Measurements from ENCODE around the gene TBCK.

The TBCK gene

DNA sequence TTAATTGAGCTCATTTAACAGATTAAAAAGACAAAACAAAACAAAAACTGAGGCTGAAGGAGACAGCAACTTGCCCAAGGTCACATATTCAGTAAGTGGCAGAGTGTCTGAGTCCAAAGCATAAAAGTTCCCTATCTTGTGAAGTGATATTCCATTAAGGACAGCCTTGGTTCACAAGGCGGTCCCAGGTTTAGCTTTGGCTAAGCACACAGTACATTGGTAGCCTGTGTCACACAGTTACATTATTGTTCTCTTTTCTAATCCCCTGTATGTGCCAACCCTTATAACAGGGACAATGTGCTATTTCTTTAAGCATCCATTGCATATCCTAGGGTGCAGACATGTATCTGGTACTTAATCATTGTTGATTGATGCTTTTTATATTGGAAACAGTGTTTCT lies 280.8 kb downstream of the TBCK start:
- DNase-seq: no peak

DNA sequence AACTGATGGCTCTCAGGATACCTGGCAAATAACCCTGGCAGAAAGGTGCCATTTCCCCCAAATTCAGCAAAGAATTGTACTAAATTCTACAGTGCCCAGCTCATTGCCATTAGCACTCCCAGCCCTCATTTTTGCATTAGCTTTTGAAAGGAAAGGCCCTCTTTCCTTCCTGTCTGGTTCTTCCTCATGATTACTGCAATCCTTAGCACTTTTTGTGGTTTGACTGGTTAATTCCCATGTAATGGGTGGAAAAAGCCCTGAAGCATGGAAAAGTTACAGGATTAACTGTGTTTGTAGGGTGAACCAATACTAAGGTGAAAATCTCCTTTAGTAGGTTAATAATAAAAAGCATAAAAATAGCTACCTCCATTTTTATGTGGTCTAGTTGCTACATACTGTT lies 281.3 kb downstream of the TBCK start:
- DNase-seq: no peak

DNA sequence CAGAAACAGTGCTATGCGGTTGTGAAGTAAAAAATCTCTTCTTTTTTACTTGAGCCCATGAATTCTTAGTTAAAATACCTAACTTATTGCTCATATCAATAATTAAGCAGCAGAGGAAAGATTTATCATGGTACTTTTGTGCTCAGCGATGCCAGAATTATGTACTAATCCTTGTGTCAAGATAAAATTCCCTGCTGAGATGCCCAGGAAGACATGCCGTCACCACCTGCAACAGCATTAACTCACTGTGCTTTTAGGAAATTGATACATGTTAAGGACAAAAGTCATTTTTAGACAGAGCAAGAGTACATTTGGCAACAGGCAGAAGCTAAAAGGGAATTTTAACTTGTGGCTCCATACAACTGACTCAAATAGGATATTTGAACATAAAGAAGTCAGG lies 281.8 kb downstream of the TBCK start:
- DNase-seq: no peak

DNA sequence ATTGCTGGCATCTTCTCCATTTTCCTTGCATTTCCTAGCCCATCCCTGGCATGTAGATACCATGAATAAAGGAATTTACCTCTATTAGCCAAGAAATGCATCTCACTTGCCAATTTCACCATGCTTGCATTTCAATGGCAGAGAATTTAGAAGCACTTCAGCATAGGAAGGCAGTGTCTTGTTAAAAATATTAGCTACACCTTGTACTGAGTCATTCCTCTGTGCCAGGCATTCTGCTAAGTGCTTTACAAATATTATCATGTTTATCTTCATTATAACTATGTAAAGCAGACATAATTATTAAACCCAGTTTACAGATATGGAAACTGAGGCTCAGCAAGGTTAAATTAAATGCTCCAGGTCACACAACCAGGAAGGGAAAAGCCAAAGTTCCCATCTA lies 282.5 kb downstream of the TBCK start:
- no peak for DNase-seq

DNA sequence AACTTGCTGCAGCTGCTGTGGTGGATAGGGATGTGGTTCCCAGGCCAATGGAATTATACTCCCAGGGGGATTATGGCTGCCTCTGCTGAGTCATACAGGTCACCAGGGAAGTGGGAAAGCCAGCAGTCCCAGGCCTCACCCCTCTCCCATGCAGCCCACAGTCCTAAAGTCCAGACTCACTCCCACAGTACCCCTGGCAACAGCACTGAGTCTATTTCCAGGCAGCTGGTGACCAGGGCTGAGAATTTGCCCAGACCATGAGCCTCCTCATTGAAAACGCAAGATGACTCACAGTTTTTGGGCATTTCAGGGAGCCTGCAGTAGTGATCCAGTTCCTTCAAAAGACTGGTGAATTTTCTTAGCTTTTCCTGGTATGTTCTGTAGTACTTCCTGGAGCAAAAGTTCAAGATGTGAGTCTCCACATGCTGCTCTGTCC lies 283.1 kb downstream of the TBCK start:
- DNase-seq: no peak

DNA sequence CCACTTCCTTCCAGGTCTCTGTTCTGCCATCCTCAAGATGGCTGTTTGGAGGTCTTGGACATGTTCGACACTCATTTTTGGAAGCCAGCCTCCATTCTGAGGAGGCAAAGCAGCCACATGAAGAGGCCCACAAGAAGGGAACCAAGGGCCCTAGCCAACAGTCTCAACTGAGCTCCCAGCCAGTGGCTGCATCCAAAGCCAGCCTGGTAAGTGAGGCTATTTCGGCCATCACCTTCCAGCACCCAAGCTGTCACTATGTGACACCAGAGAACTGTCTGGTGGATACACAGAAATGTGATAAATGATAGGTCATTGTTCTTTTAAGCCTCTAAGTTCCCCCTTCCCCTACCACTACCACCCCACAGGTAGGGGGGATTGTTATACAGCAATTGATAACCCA lies 293.6 kb downstream of the TBCK start:
- no peak for DNase-seq

DNA sequence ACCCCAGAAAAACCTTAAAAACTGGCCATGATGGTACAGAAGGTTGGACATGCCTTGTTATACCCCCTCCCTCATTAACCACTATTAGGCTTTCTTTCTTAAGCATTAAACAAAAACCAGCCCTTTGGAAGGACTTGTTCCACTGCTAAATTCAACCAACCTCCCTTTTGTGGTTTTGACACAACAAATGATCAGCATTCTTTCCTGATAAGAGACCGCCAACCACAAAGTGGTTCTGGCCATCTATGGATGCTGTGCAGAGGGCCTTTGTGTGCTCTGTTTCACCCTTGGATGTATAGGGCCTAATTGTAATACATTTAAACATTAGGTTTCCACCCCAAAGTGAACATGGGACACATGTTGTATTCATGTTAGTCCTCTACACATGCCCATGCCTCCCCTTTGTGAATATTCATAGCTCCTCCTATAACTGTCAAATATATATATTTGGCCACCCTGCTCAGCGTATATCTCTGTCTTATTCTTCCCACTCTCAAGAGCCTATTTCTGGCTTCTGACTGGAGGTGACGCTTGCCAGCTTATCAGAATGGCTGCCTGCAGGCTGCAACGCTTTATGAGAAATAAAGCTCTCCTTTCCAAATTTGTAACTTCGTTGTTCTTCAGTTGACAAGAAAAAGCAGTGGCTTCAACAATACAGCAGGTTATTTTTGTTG lies 294.1 kb downstream of the TBCK start:
- no peak for DNase-seq

DNA sequence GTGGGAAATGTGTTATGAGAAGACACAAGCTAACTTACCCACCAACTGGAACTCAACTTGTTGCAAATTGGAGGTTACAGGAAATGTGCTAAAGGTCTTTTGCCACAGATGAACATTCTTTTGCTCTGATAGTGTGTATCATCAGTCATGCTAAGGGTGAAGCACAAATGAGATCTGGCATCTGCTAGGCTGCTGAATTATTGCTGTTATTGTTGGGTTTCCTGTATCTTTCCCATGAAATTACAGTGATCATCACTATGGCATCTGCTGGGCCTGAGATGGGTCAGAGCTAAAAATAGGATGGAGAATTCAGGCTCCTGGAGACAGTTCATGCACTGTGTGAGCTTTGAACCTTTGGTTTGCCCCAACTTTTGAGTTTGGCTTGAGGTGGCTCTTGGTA lies 296.2 kb downstream of the TBCK start:
- DNase-seq: no peak

DNA sequence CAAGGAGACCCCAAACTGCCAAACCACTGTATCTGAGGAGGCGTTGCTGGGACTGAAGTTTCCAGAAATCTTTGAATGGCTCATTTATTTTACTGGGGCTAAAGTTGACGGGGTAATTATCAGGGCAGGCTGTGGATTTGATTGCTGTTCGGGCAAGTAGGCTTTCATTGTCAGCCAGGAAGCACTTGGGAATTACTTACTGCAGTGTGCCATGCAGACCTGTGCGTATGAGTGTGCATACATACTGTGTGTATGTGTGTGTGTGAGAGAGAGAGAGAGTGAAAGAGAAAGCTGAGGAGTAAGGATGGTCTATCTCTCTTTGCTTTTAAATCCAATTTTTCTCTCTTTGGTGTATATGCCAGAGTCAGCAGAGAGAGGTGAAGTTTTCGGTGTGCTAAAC lies 298.0 kb downstream of the TBCK start:
- DNase-seq: no peak

DNA sequence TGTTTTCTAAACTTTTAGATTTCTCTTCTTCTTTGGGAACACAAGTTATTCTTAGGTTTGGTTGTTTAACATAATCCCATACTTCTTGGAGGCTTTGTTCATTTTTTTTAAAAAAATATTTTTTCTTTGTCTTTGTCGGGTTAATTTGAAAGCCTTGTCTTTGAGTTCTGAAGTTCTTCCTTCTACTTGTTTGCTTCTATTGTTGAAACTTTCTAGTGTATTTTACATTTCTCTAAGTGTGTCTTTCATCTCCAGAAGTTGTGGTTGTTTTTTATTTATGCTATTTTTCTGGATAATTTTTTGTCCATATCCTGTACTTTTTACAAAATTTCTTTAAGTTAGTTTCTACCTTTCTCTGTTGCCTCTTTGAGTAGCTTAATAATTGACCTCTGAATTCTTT lies 304.6 kb downstream of the TBCK start:
- DNase-seq: no peak

DNA sequence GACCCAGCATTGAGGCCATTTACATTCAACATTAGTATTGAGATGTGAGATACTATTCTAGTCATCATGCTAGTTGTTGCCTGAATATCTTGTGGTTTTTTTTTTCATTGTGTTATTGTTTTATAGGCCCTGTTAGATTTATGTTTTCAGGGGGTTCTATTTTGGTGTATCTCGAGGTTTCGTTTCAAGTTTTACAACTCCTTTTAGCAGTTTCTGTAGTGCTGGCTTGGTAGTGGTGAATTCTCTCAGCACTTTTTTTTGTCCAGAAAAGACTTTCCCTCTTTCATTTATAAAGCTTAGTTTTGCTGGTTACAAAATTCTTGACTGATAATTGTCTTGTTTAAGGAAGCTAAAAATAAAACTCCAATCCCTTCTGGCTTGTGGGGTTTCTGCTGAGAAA lies 305.2 kb downstream of the TBCK start:
- no peak for DNase-seq

DNA sequence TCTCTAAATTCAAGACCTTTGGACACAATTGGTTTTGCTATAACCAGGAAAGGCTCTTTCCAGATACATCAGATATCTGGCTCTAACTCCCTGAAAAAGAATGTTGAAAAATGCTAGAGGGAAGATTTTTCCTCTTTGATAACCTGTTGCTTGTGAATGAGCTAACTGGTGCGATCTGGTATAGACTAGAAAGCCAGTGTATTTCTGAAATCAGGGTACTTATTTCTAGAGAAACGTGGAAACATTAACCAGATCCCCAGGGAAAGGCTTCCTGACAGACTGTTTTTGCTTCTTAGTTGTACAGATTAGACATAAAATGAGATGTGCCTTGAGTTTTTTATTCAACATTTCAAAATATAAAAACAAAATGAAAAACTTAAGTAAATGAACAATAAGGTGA lies 313.0 kb downstream of the TBCK start:
- no peak for DNase-seq

DNA sequence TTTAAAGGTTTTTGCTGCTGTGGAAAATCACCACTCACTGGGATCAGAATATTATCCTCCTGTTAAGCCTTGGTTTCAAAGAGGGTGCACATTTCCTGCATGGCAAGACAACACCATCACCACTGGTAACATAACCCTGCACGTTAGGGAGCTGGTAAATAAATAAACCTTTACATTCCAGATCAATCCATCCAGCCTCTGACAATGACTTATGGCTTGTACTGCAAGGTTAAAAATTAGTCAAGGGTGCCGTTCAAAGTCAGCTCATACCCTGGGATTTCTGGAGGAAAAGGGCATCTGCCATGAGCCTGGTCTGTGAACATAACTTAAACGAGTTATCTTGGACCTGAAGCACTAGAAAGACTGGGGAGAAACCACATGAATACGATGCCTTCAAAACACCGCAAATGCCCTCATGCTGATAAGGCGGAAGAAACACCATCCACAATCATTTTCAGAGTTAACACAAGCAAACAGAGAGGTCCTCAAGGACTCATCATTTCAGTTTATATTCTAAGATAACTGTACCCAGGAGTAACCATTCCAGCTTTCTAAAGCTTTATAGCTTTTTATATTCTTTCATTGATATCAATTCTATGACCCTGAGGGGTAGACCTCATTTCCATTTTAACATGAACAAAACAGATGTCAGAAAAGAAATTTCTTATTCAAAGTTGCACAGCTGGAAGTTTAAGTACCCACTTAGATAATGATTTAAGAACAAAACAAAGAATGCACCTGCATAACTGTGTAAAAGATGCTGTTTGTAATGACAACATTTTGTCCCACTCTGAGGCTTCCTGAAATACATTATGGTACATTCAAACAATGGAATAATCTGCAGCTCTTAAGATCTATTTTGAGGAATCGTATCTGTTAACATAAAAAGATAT lies 317.6 kb downstream of the TBCK start:
- no peak for DNase-seq

DNA sequence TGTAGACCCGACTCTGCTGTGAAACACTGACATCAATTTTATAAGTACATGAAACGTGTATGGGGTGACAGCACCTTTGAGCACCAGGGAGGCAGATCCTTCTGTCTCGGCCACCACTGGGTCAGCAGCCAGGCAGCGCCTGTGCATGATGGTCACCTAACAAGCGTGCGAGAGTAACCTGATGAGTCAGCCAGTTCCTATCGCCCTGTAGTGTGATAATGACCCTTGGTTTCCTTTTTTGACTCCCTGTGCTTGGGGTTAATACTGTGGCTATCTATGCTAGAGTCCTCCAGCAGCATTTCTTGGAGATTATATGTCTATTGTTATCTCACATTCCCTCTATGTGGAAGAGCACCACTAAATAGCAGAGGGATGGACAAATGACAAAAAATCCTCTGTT lies 319.2 kb downstream of the TBCK start:
- no peak for DNase-seq

DNA sequence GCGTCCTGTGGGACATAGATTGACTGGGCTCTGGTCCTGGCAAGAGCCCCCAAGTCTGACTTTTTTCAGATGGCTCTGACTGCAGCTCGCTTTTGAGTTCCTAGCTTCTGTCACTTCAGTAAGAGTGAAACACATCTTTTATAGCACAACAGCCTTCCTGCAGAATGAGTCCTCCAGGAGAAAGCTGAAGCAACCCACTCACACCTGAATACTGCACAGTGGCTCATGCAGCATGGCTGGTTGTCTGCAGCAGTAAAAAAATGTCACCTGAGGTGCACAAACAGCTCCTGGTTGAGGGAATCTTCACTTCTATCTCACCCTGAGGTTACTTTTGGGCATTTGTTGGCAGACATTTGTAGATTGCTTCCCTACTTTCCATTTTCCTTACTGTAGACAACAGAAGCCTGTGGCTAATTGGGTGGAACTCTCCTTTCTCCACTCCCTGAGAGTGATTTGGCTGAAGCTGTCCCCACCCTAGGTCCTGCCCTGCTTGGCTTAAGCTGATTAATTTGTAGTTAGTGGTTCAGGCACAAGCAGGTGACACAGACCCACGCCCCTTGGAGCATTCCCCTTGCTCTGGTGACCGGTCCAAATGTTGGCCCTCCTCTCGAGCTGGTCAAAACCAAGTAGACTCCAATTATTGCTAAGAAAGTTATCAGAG lies 321.0 kb downstream of the TBCK start:
- DNase-seq: no peak

DNA sequence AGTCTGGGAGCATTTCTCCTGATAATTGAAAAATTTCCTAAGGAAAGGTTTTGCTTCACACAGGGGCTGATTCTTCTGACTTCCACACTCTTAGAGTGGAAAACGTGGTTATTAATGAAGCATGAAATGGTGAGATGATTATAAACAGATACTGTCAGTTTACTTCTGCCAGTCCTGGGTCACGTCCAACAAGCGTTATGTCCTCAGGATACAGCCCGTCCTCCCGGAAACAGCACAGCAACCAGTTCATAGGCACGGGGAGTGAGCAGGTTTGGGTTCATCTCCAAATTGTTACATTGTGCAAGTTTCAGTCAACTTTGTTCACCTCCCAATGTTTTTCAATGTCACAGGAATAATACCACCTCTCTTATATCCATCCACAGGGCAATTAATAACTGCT lies 321.9 kb downstream of the TBCK start:
- no peak for DNase-seq

DNA sequence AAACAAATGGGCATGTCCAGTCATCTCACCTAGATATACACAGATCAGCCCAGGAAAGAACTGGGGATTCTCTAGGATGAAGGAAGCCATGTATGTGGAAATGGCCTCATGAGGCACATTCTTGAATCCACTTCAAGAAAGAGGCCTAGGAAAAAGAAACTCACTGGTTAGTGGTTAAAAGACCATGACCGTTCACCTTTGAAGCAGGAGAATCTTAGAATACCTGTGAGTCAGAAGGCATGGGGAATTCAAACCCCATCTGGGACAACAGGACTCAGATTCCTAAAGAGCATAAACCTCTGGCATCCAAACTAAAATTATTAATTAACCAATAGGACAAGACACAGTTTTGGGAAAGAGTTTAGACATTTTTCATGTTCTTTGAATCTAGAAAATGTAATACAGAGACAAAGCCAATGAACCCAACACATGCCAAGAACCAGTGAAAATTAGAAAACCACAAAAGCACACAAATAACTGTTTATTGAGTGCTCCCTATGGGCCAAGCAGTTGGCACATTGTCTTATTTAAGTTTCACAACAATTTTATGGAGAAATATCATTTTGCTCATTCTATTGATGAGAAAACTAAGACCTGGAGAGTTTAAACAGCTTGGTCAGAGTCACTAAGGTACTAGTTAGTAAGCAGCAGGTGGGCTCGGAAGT lies 323.2 kb downstream of the TBCK start:
- no peak for DNase-seq

DNA sequence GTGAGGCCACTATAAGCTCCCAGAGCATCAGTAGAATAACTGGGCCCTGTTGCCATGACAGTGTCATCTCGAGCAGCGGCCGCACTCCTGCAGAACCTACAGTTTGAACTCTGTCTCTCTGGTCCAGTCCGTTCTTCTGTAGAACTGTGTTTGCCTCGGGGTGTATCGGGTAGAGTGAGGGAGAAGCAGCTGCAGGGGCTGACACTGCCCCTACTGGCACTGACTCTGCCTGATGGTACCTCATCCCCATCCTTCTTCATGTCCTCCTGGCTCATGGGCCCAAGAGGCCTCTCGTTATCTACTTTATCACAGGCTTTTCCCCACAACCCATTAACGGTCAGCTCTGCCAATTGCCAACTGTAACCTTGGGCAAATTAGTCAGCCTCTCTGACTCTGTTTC lies 324.3 kb downstream of the TBCK start:
- DNase-seq: no peak

All from activated effector memory CD4-positive, alpha-beta T cell treated with Interleukin-2 at 50 U/mL for 16 hours (primary cell).